Tibial nerve (tissue), 4 donors: Measurements from ENCODE around the gene USP36.

Experiments used
- CTCF ChIP-seq, 5 experiments: fragments of 200-600 bp in 3 of 5; fragments of 450-650 bp in 2 of 5; sonication (generic) in 3 of 5; IDR thresholded peaks; one replicate each; pipeline ENCODE4 v1.5.1; 2016 to 2019; ENCODE audit warnings: antibody characterized with exemption in 5 of 5, mild to moderate bottlenecking in 3 of 5, moderate library complexity in 2 of 5
- EP300 ChIP-seq, 2 donors: sonication (generic); formaldehyde crosslinking; IDR thresholded peaks; one replicate each; pipeline ENCODE4 v1.6.1; 2017; ENCODE audit warnings: antibody characterized with exemption in 2 of 2, mild to moderate bottlenecking in 1 of 2

- TF ChIP-seq CTCF (IDR thresholded peaks at IDR 0.05) = no peak
- no peak for TF ChIP-seq EP300 (IDR thresholded peaks at IDR 0.05)
Observed at GRCh38 chr17:78838574-78839005, 2.0 kb downstream of the USP36 start.
